DMS 273 (cell line): Measurements from ENCODE around the gene FAM47E.
"Not testable (repeated sequence)": the region's sequence is repeated elsewhere in the genome, so short reads cannot be mapped to it uniquely, and the experiment has no call there.

ENCODE experiments used
- DNase-seq: peaks from one replicate; lab custom pipeline; 2025; ENCODE audit not compliant: unreplicated experiment; lab: John Stamatoyannopoulos, UW

FAM47E gene

GRCh38 chr4:76266627-76267026, 15.1 kb downstream of the FAM47E start:
- no peak for DNase-seq

GRCh38 chr4:76267811-76268210, 16.3 kb downstream of the FAM47E start:
- no peak for DNase-seq

- no peak for DNase-seq
Observed at GRCh38 chr4:76270244-76271175, 19.0 kb downstream of the FAM47E start.

- DNase-seq = no peak
Observed at GRCh38 chr4:76271248-76271647, 19.7 kb downstream of the FAM47E start.

GRCh38 chr4:76272073-76272472, 20.6 kb downstream of the FAM47E start:
- no peak for DNase-seq

- no peak for DNase-seq
Observed at GRCh38 chr4:76272582-76272981, 21.1 kb downstream of the FAM47E start.

GRCh38 chr4:76272999-76273398, 21.5 kb downstream of the FAM47E start:
- no peak for DNase-seq

- no peak for DNase-seq
Observed at GRCh38 chr4:76275486-76276124, 24.1 kb downstream of the FAM47E start.

GRCh38 chr4:76276813-76277212, 25.3 kb downstream of the FAM47E start:
- DNase-seq = no peak

GRCh38 chr4:76277667-76278066, 26.1 kb downstream of the FAM47E start:
- DNase-seq = no peak

GRCh38 chr4:76278583-76278982, 27.1 kb downstream of the FAM47E start:
- DNase-seq = no peak

GRCh38 chr4:76279462-76279861, 27.9 kb downstream of the FAM47E start:
- DNase-seq = no peak

GRCh38 chr4:76280488-76281441, 29.2 kb downstream of the FAM47E start:
- no peak for DNase-seq

- not testable (repeated sequence) for DNase-seq
Observed at GRCh38 chr4:76281594-76281993, 30.1 kb downstream of the FAM47E start.

GRCh38 chr4:76282941-76283689, 31.6 kb downstream of the FAM47E start:
- no peak for DNase-seq

- DNase-seq = no peak
Observed at GRCh38 chr4:76283900-76284299, 32.4 kb downstream of the FAM47E start.

GRCh38 chr4:76287811-76288210, 36.3 kb downstream of the FAM47E start:
- not testable (repeated sequence) for DNase-seq

GRCh38 chr4:76292730-76293129, 41.2 kb downstream of the FAM47E start:
- no peak for DNase-seq

GRCh38 chr4:76293772-76294171, 42.3 kb downstream of the FAM47E start:
- DNase-seq = no peak

GRCh38 chr4:76296286-76296820, 44.8 kb downstream of the FAM47E start:
- no peak for DNase-seq
